ENCODE results near the gene SYNE1. TPM values are rescaled to one million over a fixed set of nuclear protein-coding genes. Genes with fewer than 3 reads are reported as not detected.

The SYNE1 gene
- total and polyA plus RNA-seq, 2 experiments from 2014 or later = 14.6 to 83.9 TPM

DNA sequence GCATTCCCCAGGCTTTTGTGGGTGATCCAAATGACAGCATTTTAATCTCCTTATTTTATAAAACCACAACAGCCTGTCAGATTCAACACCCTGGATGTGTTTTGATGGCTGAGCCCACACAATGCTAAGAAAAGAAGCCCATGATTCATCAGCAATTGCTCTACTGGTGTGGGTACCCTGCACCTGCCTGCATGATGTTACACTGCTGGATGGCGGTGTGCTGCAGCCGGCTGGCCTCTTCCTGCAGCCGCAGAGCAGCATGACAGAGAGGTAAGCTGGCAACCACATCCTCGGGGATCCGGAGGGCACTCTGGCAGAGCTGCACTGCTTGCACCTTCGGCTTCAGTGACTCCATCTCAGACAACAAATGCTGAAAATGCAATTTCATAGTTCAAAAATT lies 327.5 kb downstream of the SYNE1 start:
- TF ChIP-seq, protein P1, sequence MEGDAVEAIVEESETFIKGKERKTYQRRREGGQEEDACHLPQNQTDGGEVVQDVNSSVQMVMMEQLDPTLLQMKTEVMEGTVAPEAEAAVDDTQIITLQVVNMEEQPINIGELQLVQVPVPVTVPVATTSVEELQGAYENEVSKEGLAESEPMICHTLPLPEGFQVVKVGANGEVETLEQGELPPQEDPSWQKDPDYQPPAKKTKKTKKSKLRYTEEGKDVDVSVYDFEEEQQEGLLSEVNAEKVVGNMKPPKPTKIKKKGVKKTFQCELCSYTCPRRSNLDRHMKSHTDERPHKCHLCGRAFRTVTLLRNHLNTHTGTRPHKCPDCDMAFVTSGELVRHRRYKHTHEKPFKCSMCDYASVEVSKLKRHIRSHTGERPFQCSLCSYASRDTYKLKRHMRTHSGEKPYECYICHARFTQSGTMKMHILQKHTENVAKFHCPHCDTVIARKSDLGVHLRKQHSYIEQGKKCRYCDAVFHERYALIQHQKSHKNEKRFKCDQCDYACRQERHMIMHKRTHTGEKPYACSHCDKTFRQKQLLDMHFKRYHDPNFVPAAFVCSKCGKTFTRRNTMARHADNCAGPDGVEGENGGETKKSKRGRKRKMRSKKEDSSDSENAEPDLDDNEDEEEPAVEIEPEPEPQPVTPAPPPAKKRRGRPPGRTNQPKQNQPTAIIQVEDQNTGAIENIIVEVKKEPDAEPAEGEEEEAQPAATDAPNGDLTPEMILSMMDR (IDR thresholded peaks at IDR 0.05; ENCODE audit: low read depth, low read length) = no peak
- DNase-seq (ENCODE audit: low read depth in 1 of 2, low spot score in 1 of 2) = no peak
- H3K4me3 ChIP-seq = no peak overlapping the region
- H3K27me3 ChIP-seq = peaks cover 26% of the 10 kb centered on the region
- H3K9me3 ChIP-seq (ENCODE audit: low read depth) = no peaks in the 10 kb centered on the region
- H3K36me3 ChIP-seq = peaks cover 38% of the 10 kb centered on the region
- peaks cover 8% of the 10 kb centered on the region for H3K4me1 ChIP-seq (ENCODE audit: low read depth)
- H3K27ac ChIP-seq = no peak overlapping the region

DNA sequence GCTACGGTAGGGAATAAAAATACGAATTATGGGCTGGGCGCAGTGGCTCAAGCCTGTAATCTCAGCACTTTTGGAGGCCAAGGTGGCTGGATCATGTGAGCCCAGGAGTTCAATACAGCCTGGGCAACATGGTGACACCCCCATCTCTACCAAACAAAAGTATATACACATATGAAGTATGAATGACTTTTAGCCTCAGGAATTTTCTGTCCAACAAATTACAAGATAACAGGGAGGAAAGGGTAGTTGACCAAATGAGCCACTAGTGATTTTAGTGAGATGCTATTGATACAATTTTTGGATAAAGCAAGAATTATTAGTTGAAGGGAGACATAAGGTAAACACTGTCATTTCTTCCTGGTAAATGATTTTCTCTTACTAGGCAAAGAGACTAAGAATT lies 328.2 kb downstream of the SYNE1 start:
- Histone ChIP-seq H3K27me3 (peaks cover 26% of the 10 kb centered on the region), H3K4me1 (ENCODE audit: low read depth) (peaks cover 3% of the 10 kb centered on the region), H3K36me3 (peaks cover 38% of the 10 kb centered on the region), H3K9me3 (ENCODE audit: low read depth) (no peaks in the 10 kb centered on the region), H3K27ac (no peak overlapping the region), H3K4me3 (no peak overlapping the region)
- DNase-seq (ENCODE audit: low read depth in 1 of 2, low spot score in 1 of 2) = no peak
- TF ChIP-seq, protein P1 (IDR thresholded peaks at IDR 0.05; ENCODE audit: low read depth, low read length) = no peak

- Histone ChIP-seq H3K36me3 (peaks cover 38% of the 10 kb centered on the region), H3K9me3 (ENCODE audit: low read depth) (no peaks in the 10 kb centered on the region), H3K4me3 (no peak overlapping the region), H3K4me1 (ENCODE audit: low read depth) (no peaks in the 10 kb centered on the region), H3K27me3 (peaks cover 26% of the 10 kb centered on the region), H3K27ac (no peak overlapping the region)
- no peak for DNase-seq (ENCODE audit: low read depth in 1 of 2, low spot score in 1 of 2)
- TF ChIP-seq, protein P1 (IDR thresholded peaks at IDR 0.05; ENCODE audit: low read depth, low read length) = no peak
These were observed 328.9 kb downstream of the SYNE1 start for GRCh38 chr6:152308306-152308705.

GRCh38 chr6:152305672-152306071 lies 331.5 kb downstream of the SYNE1 start:
- peaks cover 15% of the 10 kb centered on the region for H3K27me3 ChIP-seq
- DNase-seq (ENCODE audit: low read depth in 1 of 2, low spot score in 1 of 2) = no peak
- H3K9me3 ChIP-seq (ENCODE audit: low read depth) = no peaks in the 10 kb centered on the region
- peaks cover 39% of the 10 kb centered on the region for H3K36me3 ChIP-seq
- H3K27ac ChIP-seq = no peak overlapping the region
- H3K4me1 ChIP-seq (ENCODE audit: low read depth) = peaks cover 5% of the 10 kb centered on the region
- no peak overlapping the region for H3K4me3 ChIP-seq
- TF ChIP-seq, protein P1 (IDR thresholded peaks at IDR 0.05; ENCODE audit: low read depth, low read length) = no peak

- Histone ChIP-seq H3K4me3 (peak overlapping the region; percentile 19), H3K27ac (no peak overlapping the region), H3K27me3 (no peaks in the 10 kb centered on the region), H3K36me3 (peaks cover 8% of the 10 kb centered on the region), H3K9me3 (ENCODE audit: low read depth) (no peaks in the 10 kb centered on the region), H3K4me1 (ENCODE audit: low read depth) (peaks cover 5% of the 10 kb centered on the region)
- peak; percentile 83 to 94 for DNase-seq (ENCODE audit: low read depth in 1 of 2, low spot score in 1 of 2)
- TF ChIP-seq, protein P1 (IDR thresholded peaks at IDR 0.05; ENCODE audit: low read depth, low read length) = peak; percentile 62
These were observed 335.2 kb downstream of the SYNE1 start for GRCh38 chr6:152301765-152302568.

All from cardiac muscle cell (in vitro differentiated cells and primary cell).